SU-DHL-6 (cell line): ENCODE measurements around the gene KRT6B.

ENCODE experiments used
- EZH2phosphoT487 ChIP-seq: fragments of 200-600 bp; sonication (generic), shearing (Covaris generic); conservative IDR thresholded peaks from 2 replicates; pipeline ENCODE4 v1.6.1; 2018; ENCODE audit warnings: mild to moderate bottlenecking, antibody characterized with exemption, low read length, moderate library complexity, mixed read lengths
- TF ChIP-seq, protein P1 (sequence below): fragments of 200-600 bp; sonication (generic); IDR thresholded peaks from one replicate; pipeline ENCODE4 v1.5.1; 2017; ENCODE audit warnings: antibody characterized with exemption, mild to moderate bottlenecking, low read length, moderate library complexity; ENCODE audit not compliant: insufficient read depth, poor library complexity, severe bottlenecking

DNA sequence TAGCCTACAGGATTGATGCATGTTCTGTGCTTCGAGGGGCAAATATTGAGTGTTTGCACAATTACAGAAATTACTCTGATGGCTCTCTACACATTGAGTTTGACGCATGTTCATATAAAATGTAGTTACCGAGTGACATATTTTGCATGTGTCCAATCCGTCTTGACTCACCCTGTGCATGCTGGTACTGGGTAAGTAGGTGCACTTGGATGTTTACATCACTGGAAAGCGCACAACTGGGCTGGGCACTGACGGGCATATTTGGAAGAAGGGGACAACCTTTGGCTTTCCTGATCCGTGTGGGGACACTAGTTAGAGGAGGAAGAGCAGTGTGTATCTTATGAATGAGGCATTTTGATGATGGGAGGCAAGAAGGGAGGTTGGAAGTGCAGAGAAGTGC is 46.0 kb upstream of the KRT6B start:
- TF ChIP-seq, protein P1, sequence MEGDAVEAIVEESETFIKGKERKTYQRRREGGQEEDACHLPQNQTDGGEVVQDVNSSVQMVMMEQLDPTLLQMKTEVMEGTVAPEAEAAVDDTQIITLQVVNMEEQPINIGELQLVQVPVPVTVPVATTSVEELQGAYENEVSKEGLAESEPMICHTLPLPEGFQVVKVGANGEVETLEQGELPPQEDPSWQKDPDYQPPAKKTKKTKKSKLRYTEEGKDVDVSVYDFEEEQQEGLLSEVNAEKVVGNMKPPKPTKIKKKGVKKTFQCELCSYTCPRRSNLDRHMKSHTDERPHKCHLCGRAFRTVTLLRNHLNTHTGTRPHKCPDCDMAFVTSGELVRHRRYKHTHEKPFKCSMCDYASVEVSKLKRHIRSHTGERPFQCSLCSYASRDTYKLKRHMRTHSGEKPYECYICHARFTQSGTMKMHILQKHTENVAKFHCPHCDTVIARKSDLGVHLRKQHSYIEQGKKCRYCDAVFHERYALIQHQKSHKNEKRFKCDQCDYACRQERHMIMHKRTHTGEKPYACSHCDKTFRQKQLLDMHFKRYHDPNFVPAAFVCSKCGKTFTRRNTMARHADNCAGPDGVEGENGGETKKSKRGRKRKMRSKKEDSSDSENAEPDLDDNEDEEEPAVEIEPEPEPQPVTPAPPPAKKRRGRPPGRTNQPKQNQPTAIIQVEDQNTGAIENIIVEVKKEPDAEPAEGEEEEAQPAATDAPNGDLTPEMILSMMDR, result no peak
- TF ChIP-seq EZH2phosphoT487, result no peak
